Small intestine (tissue), 7 donors: ENCODE measurements around the gene AIDA. TPM values are rescaled to one million over a fixed set of nuclear protein-coding genes. Genes with fewer than 3 reads are reported as not detected.
A peak's percentile ranks its signal among the peaks of the same experiment; 100 is the strongest.

Experiments
- DNase-seq, 2 donors: peaks; one replicate each; pipeline versions ENCODE4 v3.0.0 to v3.0.0-alpha.2; 2013
- FAIRE-seq: peaks from 2 replicates; lab custom pipeline; 2012; peaks lifted over from hg19 to GRCh38; lab: Jason Lieb, UNC
- H3K27ac ChIP-seq, 3 donors: one replicate each; pipeline ENCODE4 v1.5.1; 2013; ENCODE audit warnings: low read length in 2 of 3, mild to moderate bottlenecking in 2 of 3, control low read depth in 1 of 3, inconsistent platforms in 1 of 3, low read depth in 1 of 3, moderate library complexity in 1 of 3
- H3K27me3 ChIP-seq, 3 donors: one replicate each; pipeline ENCODE4 v1.6.1; 2013; ENCODE audit warnings: low read length in 3 of 3, inconsistent platforms in 1 of 3; ENCODE audit not compliant: control insufficient read depth in 3 of 3, insufficient read depth in 3 of 3
- H3K36me3 ChIP-seq, 3 donors: one replicate each; pipeline ENCODE4 v1.6.1; 2013; ENCODE audit warnings: low read length in 3 of 3, inconsistent platforms in 1 of 3, low read depth in 1 of 3, mild to moderate bottlenecking in 1 of 3, moderate library complexity in 1 of 3; ENCODE audit not compliant: control insufficient read depth in 3 of 3, insufficient read depth in 2 of 3
- H3K4me1 ChIP-seq, 3 donors: one replicate each; pipeline ENCODE4 v1.6.1; 2013; ENCODE audit warnings: low read length in 2 of 3, inconsistent platforms in 1 of 3, low read depth in 1 of 3, mild to moderate bottlenecking in 1 of 3, moderate library complexity in 1 of 3; ENCODE audit not compliant: control insufficient read depth in 3 of 3, insufficient read depth in 2 of 3
- H3K4me3 ChIP-seq, 3 donors: one replicate each; pipeline ENCODE4 v1.5.1; 2013; ENCODE audit warnings: low read length in 3 of 3, control low read depth in 1 of 3, inconsistent platforms in 1 of 3, low read depth in 1 of 3, mild to moderate bottlenecking in 1 of 3, moderate library complexity in 1 of 3
- H3K9me3 ChIP-seq, 2 donors: one replicate each; pipeline ENCODE4 v1.6.1; 2013; ENCODE audit warnings: low read depth in 1 of 2, low read length in 1 of 2; ENCODE audit not compliant: control insufficient read depth in 2 of 2, insufficient read depth in 1 of 2
- WGBS, 3 donors: extraction: QIAGEN DNeasy Blood & Tissue Kit; methylation state at CpG; one replicate each; pipeline ENCODE4 v1.1.7; 2013; 5-methylcytosine and 5-hydroxymethylcytosine counted together
- polyA plus RNA-seq, 4 donors: library from polyadenylated mRNA; stranded (reverse) in 3 of 4; unstranded in 1 of 4; fragments of 200-250 nt in 3 of 4; fragments of 120-200 nt in 1 of 4; gene quantifications; one replicate each; pipeline versions ENCODE4 v1.2.1 to v1.2.3, GENCODE V29; 2013
- donor health status: healthy with polysubstance abuse.
- donor health status: control.
- donor health status: control.
- donor health status: Bipolar disorder and iron deficiency.
- donor health status: healthy.

Gene AIDA
- polyA plus RNA-seq, 4 donors, result 26.5 to 38.1 (median 30.9) TPM

- Histone ChIP-seq H3K27ac (no peak overlapping the region), H3K4me1 (no peaks in the 10 kb centered on the region), H3K36me3 (peaks cover 0 to 29% (median 4%) of the 10 kb centered on the region in 3 donors), H3K4me3 (no peak overlapping the region), H3K27me3 (no peaks in the 10 kb centered on the region), H3K9me3 (no peaks in the 10 kb centered on the region)
- 49 to 54% (median 50%) methylated on average over 7 of the region's 7 CpGs for WGBS, 3 donors
- FAIRE-seq (no peak), DNase-seq (peak; percentile 91)
Measured at GRCh38 chr1:222634180-222635013, 77.9 kb downstream of the AIDA start.

- FAIRE-seq (no peak), DNase-seq (no peak)
- Histone ChIP-seq H3K36me3 (peaks cover 5 to 28% (median 11%) of the 10 kb centered on the region in 3 donors), H3K27me3 (no peaks in the 10 kb centered on the region), H3K27ac (no peak overlapping the region), H3K4me3 (no peak overlapping the region), H3K4me1 (no peaks in the 10 kb centered on the region), H3K9me3 (no peaks in the 10 kb centered on the region)
- 54 to 68% (median 66%) methylated on average over 2 of the region's 2 CpGs for WGBS, 3 donors
Measured at GRCh38 chr1:222632749-222633148, 79.5 kb downstream of the AIDA start.

GRCh38 chr1:222631611-222632208 lies 80.6 kb downstream of the AIDA start:
- Histone ChIP-seq H3K27ac (no peak overlapping the region), H3K4me3 (no peak overlapping the region), H3K4me1 (no peaks in the 10 kb centered on the region), H3K9me3 (no peaks in the 10 kb centered on the region), H3K27me3 (no peaks in the 10 kb centered on the region), H3K36me3 (peaks cover 6 to 29% (median 12%) of the 10 kb centered on the region in 3 donors)
- 90 to 94% (median 92%) methylated on average over 3 of the region's 3 CpGs for WGBS, 3 donors
- no peak for FAIRE-seq
- no peak for DNase-seq

- Histone ChIP-seq H3K27me3 (no peaks in the 10 kb centered on the region), H3K36me3 (peaks cover 9 to 31% (median 17%) of the 10 kb centered on the region in 3 donors), H3K27ac (no peak overlapping the region), H3K9me3 (no peaks in the 10 kb centered on the region), H3K4me1 (no peaks in the 10 kb centered on the region), H3K4me3 (no peak overlapping the region)
- FAIRE-seq, result no peak
- DNase-seq, result no peak
- WGBS, 3 donors, result 93 to 97% (median 94%) methylated on average over 7 of the region's 7 CpGs
Measured at GRCh38 chr1:222629921-222630535, 82.3 kb downstream of the AIDA start.

- 64 to 87% (median 71%) methylated on average over 6 of the region's 6 CpGs for WGBS, 3 donors
- H3K9me3 ChIP-seq, result no peaks in the 10 kb centered on the region
- DNase-seq (no peak), FAIRE-seq (no peak)
- no peak overlapping the region for H3K27ac ChIP-seq
- peaks cover 9 to 22% (median 17%) of the 10 kb centered on the region in 3 donors for H3K36me3 ChIP-seq
- no peak overlapping the region for H3K4me3 ChIP-seq
- no peaks in the 10 kb centered on the region for H3K27me3 ChIP-seq
- H3K4me1 ChIP-seq, result no peaks in the 10 kb centered on the region
Measured at GRCh38 chr1:222627232-222627631, 85.1 kb downstream of the AIDA start.

- Histone ChIP-seq H3K27ac (no peak overlapping the region), H3K36me3 (peaks cover 9 to 13% (median 12%) of the 10 kb centered on the region in 3 donors), H3K27me3 (no peaks in the 10 kb centered on the region), H3K4me3 (no peak overlapping the region), H3K9me3 (no peaks in the 10 kb centered on the region), H3K4me1 (peaks cover 0 to 3% (median 2%) of the 10 kb centered on the region in 3 donors)
- FAIRE-seq, result no peak
- WGBS, 3 donors, result 93 to 94% (median 94%) methylated on average over 7 of the region's 7 CpGs
- DNase-seq, result no peak
Measured at GRCh38 chr1:222624214-222624613, 88.1 kb downstream of the AIDA start.

GRCh38 chr1:222623458-222623857 lies 88.8 kb downstream of the AIDA start:
- Histone ChIP-seq H3K4me3 (no peak overlapping the region), H3K4me1 (peaks cover 0 to 6% (median 2%) of the 10 kb centered on the region in 3 donors), H3K36me3 (peaks cover 5 to 10% (median 6%) of the 10 kb centered on the region in 3 donors), H3K9me3 (no peaks in the 10 kb centered on the region), H3K27me3 (no peaks in the 10 kb centered on the region), H3K27ac (no peak overlapping the region)
- DNase-seq (no peak), FAIRE-seq (no peak)

GRCh38 chr1:222622765-222623164 lies 89.5 kb downstream of the AIDA start:
- H3K27me3 ChIP-seq, result no peaks in the 10 kb centered on the region
- H3K27ac ChIP-seq, result no peak overlapping the region
- H3K4me1 ChIP-seq, result peaks cover 0 to 6% (median 2%) of the 10 kb centered on the region in 3 donors
- peaks cover 4 to 10% (median 6%) of the 10 kb centered on the region in 3 donors for H3K36me3 ChIP-seq
- DNase-seq (no peak), FAIRE-seq (no peak)
- H3K4me3 ChIP-seq, result no peak overlapping the region
- no peaks in the 10 kb centered on the region for H3K9me3 ChIP-seq
- 58 to 75% (median 74%) methylated on average over 5 of the region's 5 CpGs for WGBS, 3 donors
